Nephron (organoid): ENCODE measurements around the gene PCLAF.
"Not testable (repeated sequence)": the region's sequence is repeated elsewhere in the genome, so short reads cannot be mapped to it uniquely, and the experiment has no call there.

ENCODE experiments used
- H3K27ac Mint-ChIP-seq, 3 experiments: 2 replicates each; pipeline ENCODE4 v1.8.0; 2020; ENCODE audit warnings: mixed read lengths in 3 of 3, mild to moderate bottlenecking in 2 of 3, moderate library complexity in 1 of 3
- H3K27me3 Mint-ChIP-seq: 2 replicates; pipeline ENCODE4 v1.8.0; 2021; ENCODE audit warnings: low read depth, mild to moderate bottlenecking, moderate library complexity, mixed read lengths
- H3K36me3 Mint-ChIP-seq: 2 replicates; pipeline ENCODE4 v1.8.0; 2020; ENCODE audit warnings: low read depth, mixed read lengths
- H3K4me1 Mint-ChIP-seq: 2 replicates; pipeline ENCODE4 v1.8.0; 2020; ENCODE audit warnings: mixed read lengths
- H3K4me3 Mint-ChIP-seq, 3 experiments: 2 replicates each; pipeline ENCODE4 v1.8.0; 2020; ENCODE audit warnings: mild to moderate bottlenecking in 3 of 3, mixed read lengths in 3 of 3, moderate library complexity in 2 of 3
- H3K9me3 Mint-ChIP-seq: 2 replicates; pipeline ENCODE4 v1.8.0; 2020; ENCODE audit warnings: mixed read lengths
- CTCF ChIP-seq, 3 experiments: fragments of 200-600 bp; sonication (generic); IDR thresholded peaks; one replicate each; pipeline ENCODE4 v1.5.0; 2021; ENCODE audit warnings: antibody characterized with exemption in 3 of 3; ENCODE audit not compliant: unreplicated experiment in 3 of 3

The PCLAF gene

GRCh38 chr15:64389036-64389435 is 7.8 kb upstream of the PCLAF start:
- Mint-ChIP-seq H3K4me1 (peaks cover 17% of the 10 kb centered on the region), H3K27me3 (no peaks in the 10 kb centered on the region), H3K27ac (peak overlapping the region in 2 of 3 experiments; percentile 11 to 38), H3K4me3 (peak overlapping the region; percentile 86 to 96 (median 88)), H3K9me3 (no peaks in the 10 kb centered on the region), H3K36me3 (peaks cover 15% of the 10 kb centered on the region)
- no peak for TF ChIP-seq CTCF (IDR thresholded peaks at IDR 0.05; ENCODE audit: unreplicated experiment in 3 of 3)

- Mint-ChIP-seq H3K4me1 (peaks cover 17% of the 10 kb centered on the region), H3K9me3 (no peaks in the 10 kb centered on the region), H3K27ac (peak within 1 kb of the TSS; percentile 84 to 93 (median 93))
Measured at GRCh38 chr15:64387562-64388168, 6.4 kb upstream of the PCLAF start, which contains the start of gene TRIP4. Gene TRIP4 (plus strand): TSS chr15:64387836. CDS start chr15:64387864, 28 bp downstream.

GRCh38 chr15:64386291-64386690 is 5.0 kb upstream of the PCLAF start:
- peak overlapping the region; percentile 30 to 59 (median 54) for H3K4me3 Mint-ChIP-seq
- H3K27me3 Mint-ChIP-seq: no peaks in the 10 kb centered on the region
- peaks cover 24% of the 10 kb centered on the region for H3K4me1 Mint-ChIP-seq
- peak overlapping the region in 1 of 3 experiments; percentile 59 for H3K27ac Mint-ChIP-seq
- no peak for TF ChIP-seq CTCF (IDR thresholded peaks at IDR 0.05; ENCODE audit: unreplicated experiment in 3 of 3)
- H3K9me3 Mint-ChIP-seq: no peaks in the 10 kb centered on the region
- peaks cover 10% of the 10 kb centered on the region for H3K36me3 Mint-ChIP-seq

More at GRCh38 chr15:64387562-64388168, 6.4 kb upstream of the PCLAF start, which contains the start of gene TRIP4:
- peaks cover 10% of the 10 kb centered on the region for H3K36me3 Mint-ChIP-seq
- no peaks in the 10 kb centered on the region for H3K27me3 Mint-ChIP-seq
- peak within 1 kb of the TSS; percentile 96 to 98 (median 97) for H3K4me3 Mint-ChIP-seq
- peak in 1 of 3 experiments; percentile 8 for TF ChIP-seq CTCF (IDR thresholded peaks at IDR 0.05; ENCODE audit: unreplicated experiment in 3 of 3)

GRCh38 chr15:64383760-64384159 is 2.5 kb upstream of the PCLAF start:
- Mint-ChIP-seq H3K9me3 (no peaks in the 10 kb centered on the region), H3K4me1 (peaks cover 26% of the 10 kb centered on the region), H3K36me3 (peaks cover 6% of the 10 kb centered on the region), H3K27ac (peak overlapping the region in 1 of 3 experiments; percentile 75), H3K4me3 (peak overlapping the region in 2 of 3 experiments; percentile 9 to 54), H3K27me3 (no peaks in the 10 kb centered on the region)
- no peak for TF ChIP-seq CTCF (IDR thresholded peaks at IDR 0.05; ENCODE audit: unreplicated experiment in 3 of 3)

- not testable (repeated sequence) for H3K36me3 Mint-ChIP-seq, H3K9me3 Mint-ChIP-seq, H3K27me3 Mint-ChIP-seq, H3K27ac Mint-ChIP-seq
- Mint-ChIP-seq H3K4me1 (peaks cover 14% of the 10 kb centered on the region), H3K4me3 (peak overlapping the region; percentile 85 to 88 (median 87))
Measured at GRCh38 chr15:64380130-64380870, 941 bp downstream of the PCLAF start.

GRCh38 chr15:64379216-64379960 is 1.9 kb downstream of the PCLAF start:
- H3K36me3 Mint-ChIP-seq: peaks cover 5% of the 10 kb centered on the region
- peak overlapping the region; percentile 85 to 87 (median 86) for H3K4me3 Mint-ChIP-seq
- H3K4me1 Mint-ChIP-seq: peaks cover 14% of the 10 kb centered on the region
- no peaks in the 10 kb centered on the region for H3K9me3 Mint-ChIP-seq
- no peak for TF ChIP-seq CTCF (IDR thresholded peaks at IDR 0.05; ENCODE audit: unreplicated experiment in 3 of 3)
- no peaks in the 10 kb centered on the region for H3K27me3 Mint-ChIP-seq
- H3K27ac Mint-ChIP-seq: no peak overlapping the region
